RWPE2 (cell line): ENCODE data around the gene CYP4F22.
"Not testable (repeated sequence)": the region's sequence is repeated elsewhere in the genome, so short reads cannot be mapped to it uniquely, and the experiment has no call there.

Source experiments
- ATAC-seq: fragments of 200-7000 bp; cut with Tn5 transposase; 3 replicates; pipeline ENCODE4 v1.9.1; 2021; ENCODE audit warnings: low read depth
- DNase-seq: peaks from one replicate; pipeline ENCODE4 v3.0.0-alpha.2; 2020; ENCODE audit warnings: low spot score
- H3K27ac ChIP-seq: fragments of 450-650 bp; 2 replicates; pipeline ENCODE4 v1.5.1; 2017; ENCODE audit warnings: mild to moderate bottlenecking; ENCODE audit not compliant: poor library complexity, severe bottlenecking
- H3K27me3 ChIP-seq: fragments of 250-450 bp; sonication (Bioruptor Pico); 2 replicates; pipeline ENCODE4 v1.5.1; 2021; ENCODE audit warnings: mild to moderate bottlenecking, moderate library complexity; ENCODE audit not compliant: insufficient read depth, poor library complexity, severe bottlenecking
- H3K36me3 ChIP-seq: fragments of 250-450 bp; sonication (Bioruptor Pico); 2 replicates; pipeline ENCODE4 v1.5.1; 2020; ENCODE audit warnings: low read depth, mild to moderate bottlenecking, moderate library complexity
- H3K4me1 ChIP-seq: fragments of 250-450 bp; sonication (Bioruptor Pico); 2 replicates; pipeline ENCODE4 v1.5.1; 2021; ENCODE audit warnings: mild to moderate bottlenecking, moderate library complexity; ENCODE audit not compliant: insufficient read depth, poor library complexity, severe bottlenecking
- H3K4me3 ChIP-seq: fragments of 250-450 bp; sonication (Bioruptor Pico); 2 replicates; pipeline ENCODE4 v1.5.1; 2021; ENCODE audit warnings: mild to moderate bottlenecking, moderate library complexity; ENCODE audit not compliant: severe bottlenecking
- H3K9me3 ChIP-seq: fragments of 250-450 bp; sonication (Bioruptor Pico); 2 replicates; pipeline ENCODE4 v1.5.1; 2021; ENCODE audit warnings: mild to moderate bottlenecking, moderate library complexity; ENCODE audit not compliant: severe bottlenecking
- CTCF ChIP-seq: fragments of 450-650 bp; IDR thresholded peaks from one replicate; pipeline ENCODE4 v1.5.1; 2017; ENCODE audit warnings: mild to moderate bottlenecking, moderate library complexity; ENCODE audit not compliant: poor library complexity, severe bottlenecking

The CYP4F22 gene

DNA sequence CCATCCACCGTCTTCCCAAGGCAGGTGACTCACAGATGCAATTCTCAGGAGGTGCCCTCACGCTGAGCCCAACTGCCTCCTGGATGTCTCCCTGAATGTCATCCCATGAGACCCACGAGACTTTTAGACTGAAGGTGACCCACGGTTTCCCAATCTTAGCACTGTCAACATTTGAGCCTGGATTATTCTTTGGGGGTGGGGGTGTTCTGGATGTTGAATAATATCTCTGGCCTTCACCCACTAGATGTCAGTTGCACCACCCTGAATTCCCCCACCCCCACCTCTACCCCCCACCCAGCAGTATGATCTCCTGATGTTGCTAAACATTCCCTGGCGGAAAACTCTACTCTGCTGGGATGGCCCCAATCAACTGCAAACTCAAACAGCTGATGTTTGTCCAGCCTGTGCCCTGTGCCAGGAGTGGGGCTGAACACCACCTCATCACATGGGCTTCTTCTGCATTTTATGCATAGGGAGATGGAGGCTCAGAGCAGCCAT is 2.2 kb upstream of the CYP4F22 start:
- Histone ChIP-seq H3K9me3 (no peaks in the 10 kb centered on the region), H3K36me3 (no peaks in the 10 kb centered on the region), H3K27ac (no peak overlapping the region), H3K4me1 (no peaks in the 10 kb centered on the region), H3K27me3 (peaks cover 26% of the 10 kb centered on the region), H3K4me3 (no peak overlapping the region)
- DNase-seq = no peak
- no peak for ATAC-seq
- no peak for TF ChIP-seq CTCF

GRCh38 chr19:15507068-15508034 is 974 bp upstream of the CYP4F22 start:
- no peak for DNase-seq
- H3K4me3 ChIP-seq = no peak overlapping the region
- H3K9me3 ChIP-seq = no peaks in the 10 kb centered on the region
- no peak for ATAC-seq
- peaks cover 26% of the 10 kb centered on the region for H3K27me3 ChIP-seq
- H3K4me1 ChIP-seq = no peaks in the 10 kb centered on the region
- H3K36me3 ChIP-seq = no peaks in the 10 kb centered on the region
- no peak overlapping the region for H3K27ac ChIP-seq
- TF ChIP-seq CTCF = no peak

GRCh38 chr19:15511671-15512424 is 3.5 kb downstream of the CYP4F22 start:
- DNase-seq (no peak), ATAC-seq (no peak)
- Histone ChIP-seq H3K27ac (no peak overlapping the region), H3K9me3 (peaks cover 4% of the 10 kb centered on the region), H3K4me3 (no peak overlapping the region), H3K4me1 (no peaks in the 10 kb centered on the region), H3K36me3 (no peaks in the 10 kb centered on the region), H3K27me3 (peaks cover 26% of the 10 kb centered on the region)
- TF ChIP-seq CTCF = no peak

DNA sequence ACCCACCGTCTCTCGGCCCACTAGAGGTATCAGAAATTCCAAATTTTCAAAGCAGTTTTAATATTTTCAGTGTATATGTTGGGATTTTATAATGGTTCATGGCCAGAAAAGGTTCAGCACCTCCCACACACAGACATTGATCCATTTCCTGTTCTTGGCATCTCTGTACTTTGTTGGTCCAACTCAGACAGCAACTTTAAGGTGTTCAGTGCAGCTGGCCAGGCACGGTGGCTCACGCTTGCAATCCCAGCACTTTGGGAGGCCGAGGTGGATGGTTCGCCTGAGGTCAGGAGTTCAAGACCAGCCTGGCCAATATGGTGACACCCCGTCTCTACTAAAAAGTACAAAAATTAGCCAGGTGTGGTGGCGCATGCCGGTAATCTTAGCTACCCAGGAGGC is 6.9 kb downstream of the CYP4F22 start:
- not testable (repeated sequence) for H3K4me1 ChIP-seq, DNase-seq, H3K9me3 ChIP-seq, H3K36me3 ChIP-seq, H3K27me3 ChIP-seq, ATAC-seq, H3K4me3 ChIP-seq, H3K27ac ChIP-seq

DNA sequence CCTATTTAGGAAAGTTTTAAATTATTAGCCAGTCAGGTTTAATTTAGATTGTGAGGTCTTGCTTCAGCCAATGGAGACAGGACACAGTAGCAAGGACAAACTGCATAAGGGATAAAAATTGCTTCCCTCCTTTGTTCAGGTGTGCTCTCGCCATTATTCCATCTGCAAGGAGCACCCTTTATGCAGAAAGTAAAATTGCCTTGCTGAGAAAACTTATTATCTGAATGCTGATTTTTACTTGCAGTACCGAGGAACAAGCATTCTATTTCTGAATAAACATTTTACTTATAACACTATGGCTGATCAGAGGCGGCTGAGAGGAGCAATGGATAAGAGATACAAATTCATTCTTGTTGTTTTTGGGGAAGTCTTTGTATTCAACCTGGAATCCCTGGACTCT is 8.0 kb downstream of the CYP4F22 start:
- ATAC-seq (no peak), DNase-seq (no peak)
- Histone ChIP-seq H3K27me3 (no peaks in the 10 kb centered on the region), H3K27ac (no peak overlapping the region), H3K9me3 (peaks cover 7% of the 10 kb centered on the region), H3K4me1 (no peaks in the 10 kb centered on the region), H3K4me3 (no peak overlapping the region), H3K36me3 (no peaks in the 10 kb centered on the region)
- TF ChIP-seq CTCF = no peak
